Left hindlimb (tissue), 1 donor: Measurements from ENCODE around the gene KRTAP20-4.

Experiments
- DNase-seq: peaks from one replicate; pipeline ENCODE4 v3.0.0-alpha.2; 2018

Gene KRTAP20-4

GRCh38 chr21:30620522-30620921 is at the start of gene KRTAP20-4:
TSS of gene KRTAP20-4 (plus strand) at chr21:30620627.
- no peak for DNase-seq

- no peak for DNase-seq
Measured at GRCh38 chr21:30577766-30578165, 42.7 kb upstream of the KRTAP20-4 start.

GRCh38 chr21:30579346-30579745 is 41.1 kb upstream of the KRTAP20-4 start:
- no peak for DNase-seq

- DNase-seq = no peak
Measured at GRCh38 chr21:30580132-30580531, 40.3 kb upstream of the KRTAP20-4 start.

GRCh38 chr21:30582870-30583269 is 37.6 kb upstream of the KRTAP20-4 start:
- DNase-seq = no peak

- no peak for DNase-seq
Measured at GRCh38 chr21:30590297-30590696, 30.1 kb upstream of the KRTAP20-4 start, which contains the start of gene KRTAP22-2. TSS of gene KRTAP22-2 (minus strand) at chr21:30590397.

- DNase-seq = no peak
Measured at GRCh38 chr21:30592140-30592539, 28.3 kb upstream of the KRTAP20-4 start, which contains the start of gene KRTAP6-3. TSS of gene KRTAP6-3 (plus strand) at chr21:30592440. CDS start at chr21:30592446, 6 bp downstream.

- no peak for DNase-seq
Measured at GRCh38 chr21:30598802-30599201, 21.6 kb upstream of the KRTAP20-4 start, which contains the start of gene KRTAP6-2. TSS of gene KRTAP6-2 (minus strand) at chr21:30598902. CDS start at chr21:30598874, 28 bp downstream.

GRCh38 chr21:30600787-30601186 is 19.6 kb upstream of the KRTAP20-4 start, which contains the start of gene KRTAP22-1:
TSS of gene KRTAP22-1 (plus strand) at chr21:30601087.
- no peak for DNase-seq

GRCh38 chr21:30605968-30606367 is 14.5 kb upstream of the KRTAP20-4 start:
- DNase-seq = no peak

GRCh38 chr21:30612132-30612531 is 8.3 kb upstream of the KRTAP20-4 start:
- no peak for DNase-seq

- no peak for DNase-seq
Measured at GRCh38 chr21:30613836-30614235, 6.6 kb upstream of the KRTAP20-4 start, which contains the start of gene KRTAP6-1. TSS of gene KRTAP6-1 (minus strand) at chr21:30613930. CDS start at chr21:30613904, 26 bp downstream.

- DNase-seq = no peak
Measured at GRCh38 chr21:30615199-30615598, 5.2 kb upstream of the KRTAP20-4 start.

- DNase-seq = no peak
Measured at GRCh38 chr21:30616125-30616524, 4.3 kb upstream of the KRTAP20-4 start, which contains the start of gene KRTAP20-1. TSS of gene KRTAP20-1 (plus strand) at chr21:30616425. CDS start at chr21:30616455, 30 bp downstream.

GRCh38 chr21:30620080-30620479 is 347 bp upstream of the KRTAP20-4 start:
- no peak for DNase-seq

- no peak for DNase-seq
Measured at GRCh38 chr21:30623362-30623761, 2.9 kb downstream of the KRTAP20-4 start.

GRCh38 chr21:30625449-30626165 is 5.2 kb downstream of the KRTAP20-4 start:
- DNase-seq = no peak

- DNase-seq = no peak
Measured at GRCh38 chr21:30628109-30628508, 7.7 kb downstream of the KRTAP20-4 start.

- no peak for DNase-seq
Measured at GRCh38 chr21:30629200-30629599, 8.8 kb downstream of the KRTAP20-4 start.

GRCh38 chr21:30634906-30635305 is 14.5 kb downstream of the KRTAP20-4 start, which contains the start of gene KRTAP20-2:
TSS of gene KRTAP20-2 (plus strand) at chr21:30635206. CDS start at chr21:30635264, 58 bp downstream.
- no peak for DNase-seq

- no peak for DNase-seq
Measured at GRCh38 chr21:30638686-30639085, 18.3 kb downstream of the KRTAP20-4 start.

GRCh38 chr21:30642564-30642963 is 22.1 kb downstream of the KRTAP20-4 start, which contains the start of gene KRTAP20-3:
TSS of gene KRTAP20-3 (plus strand) at chr21:30642864.
- no peak for DNase-seq

- no peak for DNase-seq
Measured at GRCh38 chr21:30646904-30647414, 26.5 kb downstream of the KRTAP20-4 start.

- DNase-seq = no peak
Measured at GRCh38 chr21:30652891-30653290, 32.5 kb downstream of the KRTAP20-4 start.
